GM12873 (cell line): Measurements from ENCODE around the gene PRKN.

Source experiments
- TF ChIP-seq, protein P1 (sequence below): IDR thresholded peaks from 2 replicates; pipeline ENCODE4 v1.5.1; 2012; ENCODE audit warnings: low read depth, mild to moderate bottlenecking, moderate library complexity, low read length, control low read depth; ENCODE audit not compliant: insufficient read depth; ENCODE audit errors: missing control alignments

PRKN gene

DNA sequence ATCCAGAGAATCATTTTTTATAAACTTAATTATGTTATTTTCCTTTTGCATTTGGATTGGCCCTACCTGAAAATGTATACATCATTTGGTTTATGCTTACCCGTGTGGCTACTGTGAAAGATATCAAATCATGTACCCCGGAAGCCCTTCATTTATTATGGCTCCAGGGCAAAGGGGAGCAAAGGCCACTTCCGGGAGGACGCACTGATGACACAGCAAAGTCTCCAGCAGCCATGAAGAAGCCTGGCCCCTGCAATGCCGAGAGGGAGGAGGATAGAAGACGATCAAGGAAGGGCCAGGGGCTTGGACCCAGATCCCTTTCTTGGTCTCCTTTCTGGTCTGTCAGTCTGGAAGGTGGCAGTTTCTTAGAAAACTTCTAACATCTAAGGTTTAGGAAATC is 1073.4 kb downstream of the PRKN start:
- TF ChIP-seq, protein P1, sequence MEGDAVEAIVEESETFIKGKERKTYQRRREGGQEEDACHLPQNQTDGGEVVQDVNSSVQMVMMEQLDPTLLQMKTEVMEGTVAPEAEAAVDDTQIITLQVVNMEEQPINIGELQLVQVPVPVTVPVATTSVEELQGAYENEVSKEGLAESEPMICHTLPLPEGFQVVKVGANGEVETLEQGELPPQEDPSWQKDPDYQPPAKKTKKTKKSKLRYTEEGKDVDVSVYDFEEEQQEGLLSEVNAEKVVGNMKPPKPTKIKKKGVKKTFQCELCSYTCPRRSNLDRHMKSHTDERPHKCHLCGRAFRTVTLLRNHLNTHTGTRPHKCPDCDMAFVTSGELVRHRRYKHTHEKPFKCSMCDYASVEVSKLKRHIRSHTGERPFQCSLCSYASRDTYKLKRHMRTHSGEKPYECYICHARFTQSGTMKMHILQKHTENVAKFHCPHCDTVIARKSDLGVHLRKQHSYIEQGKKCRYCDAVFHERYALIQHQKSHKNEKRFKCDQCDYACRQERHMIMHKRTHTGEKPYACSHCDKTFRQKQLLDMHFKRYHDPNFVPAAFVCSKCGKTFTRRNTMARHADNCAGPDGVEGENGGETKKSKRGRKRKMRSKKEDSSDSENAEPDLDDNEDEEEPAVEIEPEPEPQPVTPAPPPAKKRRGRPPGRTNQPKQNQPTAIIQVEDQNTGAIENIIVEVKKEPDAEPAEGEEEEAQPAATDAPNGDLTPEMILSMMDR: no peak

DNA sequence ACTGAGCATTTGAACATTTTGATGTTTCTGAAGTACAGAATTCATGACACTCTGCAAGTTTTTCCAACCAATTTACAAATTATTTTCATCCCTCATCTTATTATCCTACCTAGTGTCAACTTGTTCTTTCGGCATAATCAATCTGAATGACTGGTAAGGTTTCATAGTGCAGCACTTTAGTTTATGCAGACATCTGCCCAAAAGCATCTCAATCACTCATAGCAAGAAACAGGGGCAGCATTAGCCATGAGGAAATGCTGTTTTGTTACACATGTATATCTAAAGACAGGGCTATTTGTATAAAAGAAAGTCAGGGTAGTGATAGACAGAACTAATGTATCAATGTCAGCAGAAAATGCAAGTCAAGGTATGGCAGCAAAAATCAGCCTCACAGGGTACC is 1075.6 kb downstream of the PRKN start:
- TF ChIP-seq, protein P1: no peak

DNA sequence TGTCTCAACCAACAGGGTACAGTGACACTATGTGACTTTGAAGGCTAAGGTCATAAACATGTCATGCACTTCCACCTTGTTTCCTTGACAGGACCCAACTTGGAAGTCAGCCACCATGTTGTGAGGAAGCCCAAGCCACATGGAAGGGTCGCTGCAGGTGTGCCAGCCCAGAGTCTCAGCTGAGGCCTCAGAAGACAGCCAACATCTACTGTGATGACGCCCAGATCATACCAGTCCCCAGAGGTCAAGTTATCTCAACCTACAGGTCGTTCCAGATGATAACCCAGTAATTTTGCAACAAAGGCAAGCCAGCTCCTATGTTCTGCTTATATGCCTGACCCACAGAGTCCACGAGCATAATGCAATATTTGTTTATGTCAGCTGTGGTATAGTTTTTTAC is 1077.7 kb downstream of the PRKN start:
- TF ChIP-seq, protein P1: no peak

DNA sequence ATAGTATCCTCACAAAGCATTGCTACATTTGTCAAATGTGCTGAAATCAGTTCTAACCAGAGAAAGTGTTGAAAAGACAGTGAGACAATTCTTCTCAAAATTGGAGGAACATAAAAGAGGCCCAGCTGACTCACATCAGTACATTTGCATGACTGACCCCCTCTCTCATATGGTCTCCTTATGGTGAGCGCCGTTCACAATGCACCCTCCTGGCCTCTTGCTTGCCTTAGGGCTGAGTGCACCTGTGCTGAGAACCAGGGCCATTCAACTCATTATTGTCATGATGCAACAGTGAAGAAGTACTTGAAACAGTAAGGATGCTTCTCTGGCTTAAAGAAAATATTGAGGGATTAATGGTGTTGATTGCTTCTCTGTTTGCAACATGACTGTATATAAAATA is 1078.5 kb downstream of the PRKN start:
- TF ChIP-seq, protein P1: no peak

GRCh38 chr6:161647234-161647633 is 1080.3 kb downstream of the PRKN start:
- TF ChIP-seq, protein P1: no peak

DNA sequence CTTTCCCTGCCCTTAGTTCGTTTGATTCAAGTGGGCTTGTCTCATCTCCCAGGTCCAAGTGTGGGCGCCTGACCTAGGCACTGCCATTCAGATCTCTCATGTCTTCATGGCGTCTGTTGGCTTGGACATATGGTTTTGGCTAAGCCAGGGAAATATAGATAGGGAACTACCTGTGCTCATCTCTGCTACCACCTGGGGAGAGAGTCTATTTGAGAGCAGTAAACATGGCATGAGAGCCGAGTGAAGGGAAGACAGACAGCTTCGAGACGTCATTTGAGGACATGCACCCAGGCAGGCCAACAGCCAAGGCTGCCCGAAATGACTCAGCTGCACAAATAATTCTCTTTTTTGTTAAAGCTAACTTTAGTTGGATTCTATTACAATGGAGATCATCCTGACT is 1083.0 kb downstream of the PRKN start:
- TF ChIP-seq, protein P1: no peak

- TF ChIP-seq, protein P1: no peak
Observed at GRCh38 chr6:161641175-161641574, 1086.4 kb downstream of the PRKN start.
